ENCODE measurements around the gene ANKH.

Gene ANKH

GRCh38 chr5:14816999-14817761, 54.4 kb downstream of the ANKH start:
- no peak overlapping the region for H3K4me3 ChIP-seq (ENCODE audit: low read length)
- H3K9ac ChIP-seq (ENCODE audit: low read length): no peak overlapping the region
- no peak overlapping the region for H3K27ac ChIP-seq (ENCODE audit: low read length)
- no peaks in the 10 kb centered on the region for H3K9me3 ChIP-seq (ENCODE audit: control insufficient read depth, low read depth, low read length)
- no peaks in the 10 kb centered on the region for H3K36me3 ChIP-seq (ENCODE audit: control insufficient read depth, low read depth, low read length)
- no peaks in the 10 kb centered on the region for H3K27me3 ChIP-seq (ENCODE audit: control insufficient read depth, insufficient read depth, low read length)
- H3K4me1 ChIP-seq (ENCODE audit: control insufficient read depth, low read depth, low read length): no peaks in the 10 kb centered on the region

GRCh38 chr5:14816374-14816998, 55.1 kb downstream of the ANKH start:
- Histone ChIP-seq H3K27me3 (ENCODE audit: control insufficient read depth, insufficient read depth, low read length) (no peaks in the 10 kb centered on the region), H3K9ac (ENCODE audit: low read length) (no peak overlapping the region), H3K9me3 (ENCODE audit: control insufficient read depth, low read depth, low read length) (no peaks in the 10 kb centered on the region), H3K4me3 (ENCODE audit: low read length) (no peak overlapping the region), H3K27ac (ENCODE audit: low read length) (no peak overlapping the region), H3K4me1 (ENCODE audit: control insufficient read depth, low read depth, low read length) (no peaks in the 10 kb centered on the region), H3K36me3 (ENCODE audit: control insufficient read depth, low read depth, low read length) (no peaks in the 10 kb centered on the region)

- H3K27ac ChIP-seq (ENCODE audit: low read length): no peak overlapping the region
- no peaks in the 10 kb centered on the region for H3K4me1 ChIP-seq (ENCODE audit: control insufficient read depth, low read depth, low read length)
- H3K27me3 ChIP-seq (ENCODE audit: control insufficient read depth, insufficient read depth, low read length): no peaks in the 10 kb centered on the region
- H3K9me3 ChIP-seq (ENCODE audit: control insufficient read depth, low read depth, low read length): no peaks in the 10 kb centered on the region
- no peak overlapping the region for H3K9ac ChIP-seq (ENCODE audit: low read length)
- H3K36me3 ChIP-seq (ENCODE audit: control insufficient read depth, low read depth, low read length): no peaks in the 10 kb centered on the region
- H3K4me3 ChIP-seq (ENCODE audit: low read length): no peak overlapping the region
Measured at GRCh38 chr5:14813747-14814146, 57.8 kb downstream of the ANKH start.

GRCh38 chr5:14812166-14812565, 59.4 kb downstream of the ANKH start:
- Histone ChIP-seq H3K27ac (ENCODE audit: low read length) (no peak overlapping the region), H3K4me1 (ENCODE audit: control insufficient read depth, low read depth, low read length) (no peaks in the 10 kb centered on the region)

GRCh38 chr5:14810928-14811572, 60.5 kb downstream of the ANKH start:
- Histone ChIP-seq H3K27me3 (ENCODE audit: control insufficient read depth, insufficient read depth, low read length) (no peaks in the 10 kb centered on the region), H3K4me3 (ENCODE audit: low read length) (no peak overlapping the region), H3K9me3 (ENCODE audit: control insufficient read depth, low read depth, low read length) (no peaks in the 10 kb centered on the region), H3K9ac (ENCODE audit: low read length) (no peak overlapping the region), H3K36me3 (ENCODE audit: control insufficient read depth, low read depth, low read length) (no peaks in the 10 kb centered on the region), H3K4me1 (ENCODE audit: control insufficient read depth, low read depth, low read length) (no peaks in the 10 kb centered on the region), H3K27ac (ENCODE audit: low read length) (no peak overlapping the region)

More at GRCh38 chr5:14812166-14812565, 59.4 kb downstream of the ANKH start:
- no peaks in the 10 kb centered on the region for H3K27me3 ChIP-seq (ENCODE audit: control insufficient read depth, insufficient read depth, low read length)
- no peak overlapping the region for H3K9ac ChIP-seq (ENCODE audit: low read length)
- no peaks in the 10 kb centered on the region for H3K9me3 ChIP-seq (ENCODE audit: control insufficient read depth, low read depth, low read length)
- no peak overlapping the region for H3K4me3 ChIP-seq (ENCODE audit: low read length)
- no peaks in the 10 kb centered on the region for H3K36me3 ChIP-seq (ENCODE audit: control insufficient read depth, low read depth, low read length)

- Histone ChIP-seq H3K27ac (ENCODE audit: low read length) (no peak overlapping the region), H3K4me1 (ENCODE audit: control insufficient read depth, low read depth, low read length) (no peaks in the 10 kb centered on the region), H3K9ac (ENCODE audit: low read length) (no peak overlapping the region), H3K36me3 (ENCODE audit: control insufficient read depth, low read depth, low read length) (no peaks in the 10 kb centered on the region), H3K4me3 (ENCODE audit: low read length) (no peak overlapping the region), H3K27me3 (ENCODE audit: control insufficient read depth, insufficient read depth, low read length) (no peaks in the 10 kb centered on the region), H3K9me3 (ENCODE audit: control insufficient read depth, low read depth, low read length) (no peaks in the 10 kb centered on the region)
Measured at GRCh38 chr5:14810282-14810681, 61.3 kb downstream of the ANKH start.

GRCh38 chr5:14809369-14810155, 62.0 kb downstream of the ANKH start:
- Histone ChIP-seq H3K9ac (ENCODE audit: low read length) (no peak overlapping the region), H3K36me3 (ENCODE audit: control insufficient read depth, low read depth, low read length) (no peaks in the 10 kb centered on the region), H3K4me1 (ENCODE audit: control insufficient read depth, low read depth, low read length) (no peaks in the 10 kb centered on the region), H3K27me3 (ENCODE audit: control insufficient read depth, insufficient read depth, low read length) (no peaks in the 10 kb centered on the region), H3K27ac (ENCODE audit: low read length) (no peak overlapping the region), H3K4me3 (ENCODE audit: low read length) (no peak overlapping the region), H3K9me3 (ENCODE audit: control insufficient read depth, low read depth, low read length) (no peaks in the 10 kb centered on the region)

GRCh38 chr5:14807471-14807870, 64.1 kb downstream of the ANKH start:
- Histone ChIP-seq H3K9ac (ENCODE audit: low read length) (no peak overlapping the region), H3K27ac (ENCODE audit: low read length) (no peak overlapping the region), H3K4me3 (ENCODE audit: low read length) (no peak overlapping the region), H3K27me3 (ENCODE audit: control insufficient read depth, insufficient read depth, low read length) (no peaks in the 10 kb centered on the region), H3K9me3 (ENCODE audit: control insufficient read depth, low read depth, low read length) (no peaks in the 10 kb centered on the region), H3K36me3 (ENCODE audit: control insufficient read depth, low read depth, low read length) (no peaks in the 10 kb centered on the region), H3K4me1 (ENCODE audit: control insufficient read depth, low read depth, low read length) (no peaks in the 10 kb centered on the region)

GRCh38 chr5:14806456-14806855, 65.1 kb downstream of the ANKH start:
- Histone ChIP-seq H3K27ac (ENCODE audit: low read length) (no peak overlapping the region), H3K9ac (ENCODE audit: low read length) (no peak overlapping the region), H3K9me3 (ENCODE audit: control insufficient read depth, low read depth, low read length) (no peaks in the 10 kb centered on the region), H3K27me3 (ENCODE audit: control insufficient read depth, insufficient read depth, low read length) (no peaks in the 10 kb centered on the region), H3K4me1 (ENCODE audit: control insufficient read depth, low read depth, low read length) (no peaks in the 10 kb centered on the region), H3K36me3 (ENCODE audit: control insufficient read depth, low read depth, low read length) (no peaks in the 10 kb centered on the region), H3K4me3 (ENCODE audit: low read length) (no peak overlapping the region)

GRCh38 chr5:14802541-14802940, 69.0 kb downstream of the ANKH start:
- H3K36me3 ChIP-seq (ENCODE audit: control insufficient read depth, low read depth, low read length): no peaks in the 10 kb centered on the region
- no peak overlapping the region for H3K27ac ChIP-seq (ENCODE audit: low read length)
- H3K4me3 ChIP-seq (ENCODE audit: low read length): no peak overlapping the region
- H3K9ac ChIP-seq (ENCODE audit: low read length): no peak overlapping the region
- no peaks in the 10 kb centered on the region for H3K9me3 ChIP-seq (ENCODE audit: control insufficient read depth, low read depth, low read length)
- no peaks in the 10 kb centered on the region for H3K4me1 ChIP-seq (ENCODE audit: control insufficient read depth, low read depth, low read length)
- no peaks in the 10 kb centered on the region for H3K27me3 ChIP-seq (ENCODE audit: control insufficient read depth, insufficient read depth, low read length)

- H3K27ac ChIP-seq (ENCODE audit: low read length): no peak overlapping the region
- H3K36me3 ChIP-seq (ENCODE audit: control insufficient read depth, low read depth, low read length): no peaks in the 10 kb centered on the region
- H3K4me3 ChIP-seq (ENCODE audit: low read length): no peak overlapping the region
- H3K9ac ChIP-seq (ENCODE audit: low read length): no peak overlapping the region
- no peaks in the 10 kb centered on the region for H3K4me1 ChIP-seq (ENCODE audit: control insufficient read depth, low read depth, low read length)
- no peaks in the 10 kb centered on the region for H3K9me3 ChIP-seq (ENCODE audit: control insufficient read depth, low read depth, low read length)
- no peaks in the 10 kb centered on the region for H3K27me3 ChIP-seq (ENCODE audit: control insufficient read depth, insufficient read depth, low read length)
Measured at GRCh38 chr5:14801792-14802191, 69.8 kb downstream of the ANKH start.
